ENCODE data around the gene R3HDM4.
"Not testable (repeated sequence)": the region's sequence is repeated elsewhere in the genome, so short reads cannot be mapped to it uniquely, and the experiment has no call there.

The R3HDM4 gene

DNA sequence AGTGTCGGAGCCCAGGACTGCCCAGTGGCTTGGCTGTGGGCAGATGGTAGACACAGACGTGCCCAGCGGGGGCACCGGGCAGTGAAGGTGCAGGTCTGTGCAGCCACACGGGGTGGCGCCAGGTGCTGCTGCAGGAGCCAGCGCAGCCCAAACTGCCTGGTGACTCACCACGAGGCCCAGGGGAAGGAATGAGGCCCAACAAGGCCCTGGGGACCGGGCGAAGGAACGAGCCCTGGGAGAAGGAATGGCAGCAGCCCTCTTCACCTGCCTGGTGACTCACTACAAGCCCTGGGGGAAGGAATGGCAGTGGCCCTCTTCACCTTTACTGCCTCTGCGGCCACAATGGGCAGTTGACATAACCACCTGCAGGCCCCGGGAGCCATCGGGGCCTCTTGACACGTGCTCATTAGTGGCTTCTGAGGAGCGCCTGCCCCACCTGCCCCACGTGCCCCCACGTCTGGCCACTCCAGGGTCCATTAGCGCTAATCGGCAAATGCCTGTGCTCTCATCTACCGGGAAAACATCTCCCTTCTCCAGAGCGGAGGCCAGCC lies 29.3 kb downstream of the R3HDM4 start:
- Mint-ChIP-seq H3K4me1 (no peaks in the 10 kb centered on the region), H3K9me3 (no peaks in the 10 kb centered on the region), H3K27me3 (ENCODE audit: low read depth, poor library complexity) (no peaks in the 10 kb centered on the region), H3K4me3 (no peak overlapping the region), H3K27ac (no peak overlapping the region), H3K36me3 (ENCODE audit: low read depth) (peaks cover 43% of the 10 kb centered on the region)
- no peak for DNase-seq
- TF ChIP-seq, protein P1, sequence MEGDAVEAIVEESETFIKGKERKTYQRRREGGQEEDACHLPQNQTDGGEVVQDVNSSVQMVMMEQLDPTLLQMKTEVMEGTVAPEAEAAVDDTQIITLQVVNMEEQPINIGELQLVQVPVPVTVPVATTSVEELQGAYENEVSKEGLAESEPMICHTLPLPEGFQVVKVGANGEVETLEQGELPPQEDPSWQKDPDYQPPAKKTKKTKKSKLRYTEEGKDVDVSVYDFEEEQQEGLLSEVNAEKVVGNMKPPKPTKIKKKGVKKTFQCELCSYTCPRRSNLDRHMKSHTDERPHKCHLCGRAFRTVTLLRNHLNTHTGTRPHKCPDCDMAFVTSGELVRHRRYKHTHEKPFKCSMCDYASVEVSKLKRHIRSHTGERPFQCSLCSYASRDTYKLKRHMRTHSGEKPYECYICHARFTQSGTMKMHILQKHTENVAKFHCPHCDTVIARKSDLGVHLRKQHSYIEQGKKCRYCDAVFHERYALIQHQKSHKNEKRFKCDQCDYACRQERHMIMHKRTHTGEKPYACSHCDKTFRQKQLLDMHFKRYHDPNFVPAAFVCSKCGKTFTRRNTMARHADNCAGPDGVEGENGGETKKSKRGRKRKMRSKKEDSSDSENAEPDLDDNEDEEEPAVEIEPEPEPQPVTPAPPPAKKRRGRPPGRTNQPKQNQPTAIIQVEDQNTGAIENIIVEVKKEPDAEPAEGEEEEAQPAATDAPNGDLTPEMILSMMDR (IDR thresholded peaks at IDR 0.05): no peak

GRCh38 chr19:882871-883497 lies 30.0 kb downstream of the R3HDM4 start:
- no peak overlapping the region for H3K4me3 Mint-ChIP-seq

DNA sequence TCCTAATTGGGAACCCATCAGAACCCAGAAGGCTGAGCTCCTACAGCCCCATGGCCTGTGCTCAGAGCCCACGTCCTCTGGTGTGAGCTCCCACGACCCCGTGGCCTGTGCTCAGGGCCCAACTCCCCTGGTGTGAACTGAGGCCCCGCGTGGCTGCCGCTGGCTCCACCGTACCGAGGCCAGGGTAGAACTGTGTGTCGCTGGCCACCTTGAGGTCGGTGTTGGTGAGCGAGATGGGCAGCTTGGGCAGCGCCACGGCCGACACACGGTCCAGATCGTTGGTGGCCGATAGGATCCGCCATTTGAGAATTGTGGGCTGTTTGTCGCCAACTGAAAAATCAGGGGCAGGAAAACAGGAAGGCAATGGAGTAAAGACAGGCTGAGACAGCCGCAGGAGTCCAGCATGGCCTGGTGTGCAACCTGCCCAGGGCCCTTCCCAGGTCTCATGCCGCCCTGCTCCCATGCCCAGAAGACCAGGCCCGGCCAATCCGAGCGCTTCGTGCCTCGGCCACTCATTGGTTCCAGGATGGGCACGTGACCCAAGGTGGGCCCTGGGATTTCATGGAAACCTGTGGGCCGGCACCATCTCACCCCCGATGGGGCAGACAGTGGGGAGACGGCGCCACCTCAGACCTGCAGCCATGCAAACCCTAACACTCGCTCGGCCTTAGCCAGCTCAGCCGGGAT lies 31.5 kb downstream of the R3HDM4 start:
- H3K4me1 Mint-ChIP-seq: no peaks in the 10 kb centered on the region
- H3K36me3 Mint-ChIP-seq (ENCODE audit: low read depth): peaks cover 31% of the 10 kb centered on the region
- H3K27me3 Mint-ChIP-seq (ENCODE audit: low read depth, poor library complexity): no peaks in the 10 kb centered on the region
- no peak for DNase-seq
- TF ChIP-seq, protein P1 (IDR thresholded peaks at IDR 0.05): no peak
- no peak overlapping the region for H3K27ac Mint-ChIP-seq
- no peak overlapping the region for H3K4me3 Mint-ChIP-seq
- no peaks in the 10 kb centered on the region for H3K9me3 Mint-ChIP-seq

More at GRCh38 chr19:882871-883497, 30.0 kb downstream of the R3HDM4 start:
- H3K27me3 Mint-ChIP-seq (ENCODE audit: low read depth, poor library complexity): no peaks in the 10 kb centered on the region
- no peaks in the 10 kb centered on the region for H3K4me1 Mint-ChIP-seq
- no peaks in the 10 kb centered on the region for H3K9me3 Mint-ChIP-seq
- no peak overlapping the region for H3K27ac Mint-ChIP-seq
- TF ChIP-seq, protein P1 (IDR thresholded peaks at IDR 0.05): no peak
- peaks cover 42% of the 10 kb centered on the region for H3K36me3 Mint-ChIP-seq (ENCODE audit: low read depth)
- DNase-seq: no peak

- DNase-seq: no peak
- Mint-ChIP-seq H3K9me3 (no peaks in the 10 kb centered on the region), H3K4me1 (no peaks in the 10 kb centered on the region), H3K27me3 (ENCODE audit: low read depth, poor library complexity) (no peaks in the 10 kb centered on the region), H3K36me3 (ENCODE audit: low read depth) (peaks cover 39% of the 10 kb centered on the region), H3K4me3 (no peak overlapping the region), H3K27ac (no peak overlapping the region)
- TF ChIP-seq, protein P1 (IDR thresholded peaks at IDR 0.05): no peak
Measured at GRCh38 chr19:879711-880438, 33.1 kb downstream of the R3HDM4 start.

DNA sequence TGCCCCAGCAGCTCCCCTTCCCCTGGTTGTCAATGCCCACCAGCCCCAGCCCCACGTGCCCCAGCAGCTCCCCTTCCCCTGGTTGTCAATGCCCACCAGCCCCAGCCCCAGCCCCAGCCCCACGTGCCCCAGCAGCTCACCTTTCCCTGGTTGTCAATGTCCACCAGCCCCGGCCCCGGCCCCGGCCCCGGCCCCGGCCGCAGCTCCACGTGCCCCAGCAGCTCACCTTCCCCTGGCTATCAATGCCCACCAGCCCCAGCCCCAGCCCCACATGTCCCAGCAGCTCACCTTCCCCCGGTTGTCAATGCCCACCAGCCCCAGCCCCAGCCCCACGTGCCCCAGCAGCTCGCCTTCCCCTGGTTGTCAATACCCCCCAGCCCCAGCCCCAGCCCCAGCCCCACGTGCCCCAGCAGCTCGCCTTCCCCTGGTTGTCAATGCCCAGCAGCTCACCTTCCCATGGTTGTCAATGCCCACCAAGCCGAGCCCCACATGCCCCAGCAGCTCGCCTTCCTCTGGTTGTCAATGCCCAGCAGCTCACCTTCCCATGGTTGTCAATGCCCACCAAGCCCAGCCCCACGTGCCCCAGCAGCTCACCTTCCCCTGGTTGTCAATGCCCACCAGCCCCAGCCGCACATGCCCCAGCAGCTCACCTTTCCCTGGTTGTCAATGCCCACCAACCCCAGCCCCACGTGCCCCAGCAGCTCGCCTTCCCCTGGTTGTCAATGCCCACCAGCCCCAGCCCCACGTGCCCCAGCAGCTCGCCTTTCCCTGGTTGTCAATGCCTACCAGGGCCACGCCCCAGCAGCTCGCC lies 34.1 kb downstream of the R3HDM4 start:
- not testable (repeated sequence) for H3K27me3 Mint-ChIP-seq (ENCODE audit: low read depth, poor library complexity); H3K4me1 Mint-ChIP-seq; H3K27ac Mint-ChIP-seq; H3K4me3 Mint-ChIP-seq; DNase-seq; H3K9me3 Mint-ChIP-seq
- H3K36me3 Mint-ChIP-seq (ENCODE audit: low read depth): peaks cover 39% of the 10 kb centered on the region

DNA sequence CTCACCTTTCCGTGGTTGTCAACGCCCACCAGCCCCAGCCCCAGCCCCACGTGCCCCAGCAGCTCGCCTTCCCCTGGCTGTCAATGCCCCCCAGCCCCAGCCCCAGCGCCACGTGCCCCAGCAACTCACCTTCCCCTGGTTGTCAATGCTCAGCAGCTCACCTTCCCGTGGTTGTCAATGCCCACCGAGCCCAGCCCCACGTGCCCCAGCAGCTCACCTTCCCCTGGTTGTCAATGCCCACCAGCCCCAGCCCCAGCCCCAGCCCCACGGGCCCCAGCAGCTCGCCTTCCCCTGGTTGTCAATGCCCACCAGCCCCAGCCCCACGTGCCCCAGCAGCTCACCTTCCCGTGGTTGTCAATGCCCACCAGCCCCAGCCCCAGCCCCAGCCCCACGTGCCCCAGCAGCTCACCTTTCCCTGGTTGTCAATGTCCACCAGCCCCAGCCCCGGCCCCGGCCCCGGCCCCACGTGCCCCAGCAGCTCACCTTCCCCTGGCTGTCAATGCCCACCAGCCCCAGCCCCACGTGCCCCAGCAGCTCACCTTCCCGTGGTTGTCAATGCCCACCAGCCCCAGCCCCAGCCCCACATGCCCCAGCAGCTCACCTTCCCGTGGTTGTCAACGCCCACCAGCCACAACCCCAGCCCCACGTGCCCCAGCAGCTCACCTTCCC lies 34.9 kb downstream of the R3HDM4 start:
- not testable (repeated sequence) for H3K4me1 Mint-ChIP-seq; DNase-seq; H3K9me3 Mint-ChIP-seq; H3K4me3 Mint-ChIP-seq; H3K27me3 Mint-ChIP-seq (ENCODE audit: low read depth, poor library complexity); H3K27ac Mint-ChIP-seq
- peaks cover 39% of the 10 kb centered on the region for H3K36me3 Mint-ChIP-seq (ENCODE audit: low read depth)

All from nephron progenitor cell (in vitro differentiated cells).